Measurements from ENCODE around the gene UCK1. TPM values are rescaled to one million over a fixed set of nuclear protein-coding genes. Genes with fewer than 3 reads are reported as not detected.

Gene UCK1
- total RNA-seq, 2 donors from 2014 or later = 21.2 to 37.8 TPM

DNA sequence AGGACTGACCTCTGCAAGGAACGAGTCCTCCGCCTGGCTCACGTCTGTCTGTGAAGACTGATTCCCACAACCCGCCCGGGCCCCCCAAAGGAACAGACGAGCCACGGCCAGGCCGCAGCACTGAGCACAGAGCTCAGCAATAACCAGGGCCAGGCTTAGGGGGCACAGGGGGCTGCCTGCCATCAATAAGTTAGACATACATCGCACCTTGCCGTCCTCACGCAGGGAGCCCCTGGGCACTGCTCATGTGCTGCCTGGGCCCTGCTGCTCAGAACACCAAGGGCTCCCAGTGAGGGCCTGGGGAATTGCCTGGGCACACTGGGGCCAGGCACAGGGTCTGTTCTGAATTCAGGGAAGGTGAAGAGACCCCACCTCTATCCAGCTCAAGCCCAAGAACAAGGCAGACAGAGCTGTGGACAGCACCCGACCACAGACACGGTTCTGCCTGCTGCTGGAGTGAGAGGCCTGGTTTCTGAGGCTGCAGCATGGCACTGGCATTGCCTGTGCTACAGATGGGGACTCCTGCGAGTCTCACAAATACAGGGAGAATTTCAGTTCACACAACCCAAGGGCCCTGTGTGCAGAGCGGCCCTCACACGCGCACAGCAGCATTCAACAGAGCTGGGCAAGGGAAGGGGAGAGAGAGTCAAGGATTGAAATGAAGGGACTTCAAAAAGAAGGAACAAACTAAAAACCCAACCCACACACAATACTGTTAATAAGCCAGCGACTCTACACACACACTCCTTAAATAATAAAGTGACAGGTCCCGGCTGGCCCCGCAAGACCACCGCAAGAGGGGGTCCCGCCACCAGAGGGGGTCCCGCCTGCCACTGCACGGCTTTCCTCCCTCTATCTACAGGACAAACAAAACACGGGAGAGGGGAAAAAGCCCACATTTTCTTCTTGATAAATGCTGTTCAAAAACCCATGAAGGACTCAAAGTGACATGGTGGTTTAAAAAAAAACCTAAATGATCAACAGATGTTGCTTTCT, 46.2 kb upstream of the UCK1 start:
- peaks cover 54% of the 10 kb centered on the region for H3K36me3 ChIP-seq

GRCh38 chr9:131575946-131576853, 45.1 kb upstream of the UCK1 start:
- Histone ChIP-seq H3K36me3 (peaks cover 45% of the 10 kb centered on the region), H3K9me3 (no peaks in the 10 kb centered on the region), H3K27me3 (no peaks in the 10 kb centered on the region), H3K27ac (no peak overlapping the region), H3K4me1 (peaks cover 0 to 16% of the 10 kb centered on the region in 2 donors), H3K4me3 (no peak overlapping the region)
- no peak for DNase-seq (ENCODE audit: low spot score)
- TF ChIP-seq CTCF (IDR thresholded peaks at IDR 0.05) = no peak

More for the DNA sequence above, 46.2 kb upstream of the UCK1 start:
- Histone ChIP-seq H3K27me3 (no peaks in the 10 kb centered on the region), H3K4me3 (no peak overlapping the region), H3K27ac (no peak overlapping the region), H3K4me1 (peaks cover 0 to 16% of the 10 kb centered on the region in 2 donors), H3K9me3 (no peaks in the 10 kb centered on the region)
- no peak for DNase-seq (ENCODE audit: low spot score)
- no peak for TF ChIP-seq CTCF (IDR thresholded peaks at IDR 0.05)

- no peak overlapping the region for H3K4me3 ChIP-seq
- TF ChIP-seq CTCF (IDR thresholded peaks at IDR 0.05) = no peak
- H3K27me3 ChIP-seq = no peaks in the 10 kb centered on the region
- no peaks in the 10 kb centered on the region for H3K9me3 ChIP-seq
- H3K36me3 ChIP-seq = peaks cover 33% of the 10 kb centered on the region
- DNase-seq (ENCODE audit: low spot score) = no peak
- H3K4me1 ChIP-seq = peaks cover 0 to 8% of the 10 kb centered on the region in 2 donors
- no peak overlapping the region for H3K27ac ChIP-seq
These were observed 43.9 kb upstream of the UCK1 start for GRCh38 chr9:131574730-131575640.

- H3K36me3 ChIP-seq = peaks cover 6% of the 10 kb centered on the region
- TF ChIP-seq CTCF (IDR thresholded peaks at IDR 0.05) = no peak
- H3K27me3 ChIP-seq = no peaks in the 10 kb centered on the region
- DNase-seq (ENCODE audit: low spot score) = no peak
- peaks cover 0 to 1% of the 10 kb centered on the region in 2 donors for H3K9me3 ChIP-seq
- H3K27ac ChIP-seq = no peak overlapping the region
- H3K4me1 ChIP-seq = no peaks in the 10 kb centered on the region
- H3K4me3 ChIP-seq = no peak overlapping the region
These were observed 36.8 kb upstream of the UCK1 start for GRCh38 chr9:131567910-131568309.

DNA sequence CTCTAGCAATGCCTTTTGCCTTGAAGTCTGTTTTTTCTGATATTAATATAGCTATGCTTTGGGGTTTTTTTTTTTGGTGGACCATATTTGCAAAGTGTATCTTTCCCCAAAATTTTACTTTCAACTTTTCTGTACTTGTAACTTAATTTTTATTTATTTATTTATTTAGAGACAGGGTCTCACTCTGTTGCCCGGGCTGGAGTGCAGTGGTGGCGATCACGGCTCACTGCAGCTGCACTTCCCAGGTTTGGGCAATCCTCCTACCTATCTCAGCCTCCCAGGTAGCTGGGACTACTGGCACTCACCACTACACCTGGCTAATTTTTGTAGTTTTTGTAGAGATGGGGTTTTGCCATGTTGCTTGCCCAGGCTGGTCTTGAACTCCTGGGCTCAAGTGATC, 35.1 kb upstream of the UCK1 start:
- DNase-seq (ENCODE audit: low spot score) = no peak
- H3K9me3 ChIP-seq = peaks cover 0 to 10% of the 10 kb centered on the region in 2 donors
- H3K27ac ChIP-seq = no peak overlapping the region
- no peak for TF ChIP-seq CTCF (IDR thresholded peaks at IDR 0.05)
- no peaks in the 10 kb centered on the region for H3K27me3 ChIP-seq
- no peaks in the 10 kb centered on the region for H3K4me1 ChIP-seq
- no peak overlapping the region for H3K4me3 ChIP-seq
- H3K36me3 ChIP-seq = peaks cover 6% of the 10 kb centered on the region

All from right atrium auricular region (tissue), 2 donors.